Gastroesophageal sphincter (tissue), 4 donors: Measurements from ENCODE around the gene AIRE. TPM values are rescaled to one million over a fixed set of nuclear protein-coding genes. Genes with fewer than 3 reads are reported as not detected.
"Not testable (repeated sequence)": the region's sequence is repeated elsewhere in the genome, so short reads cannot be mapped to it uniquely, and the experiment has no call there.

Experiments used
- ATAC-seq: fragments of 150-250 bp; one replicate; pipeline ENCODE4 v1.9.1; 2016; ENCODE audit warnings: mild to moderate bottlenecking, moderate library complexity
- H3K27ac ChIP-seq, 4 donors: fragments of 200-600 bp; sonication (generic) in 3 of 4; 1 replicate in 3 of 4; 2 replicates in 1 of 4; pipeline ENCODE4 v1.5.1; 2016 to 2019
- H3K27me3 ChIP-seq: fragments of 200-600 bp; sonication (generic); one replicate; pipeline ENCODE4 v1.5.1; 2019
- H3K36me3 ChIP-seq, 2 donors: fragments of 200-600 bp; sonication (generic); one replicate each; pipeline ENCODE4 v1.5.1; 2019; ENCODE audit warnings: control low read depth in 1 of 2
- H3K4me1 ChIP-seq, 3 donors: fragments of 200-600 bp; sonication (generic); 1 replicate in 2 of 3; 2 replicates in 1 of 3; pipeline ENCODE4 v1.5.1; 2016 to 2019; ENCODE audit warnings: control low read depth in 2 of 3
- H3K4me3 ChIP-seq, 2 donors: fragments of 200-600 bp; sonication (generic); one replicate each; pipeline ENCODE4 v1.5.1; 2019; ENCODE audit warnings: mild to moderate bottlenecking in 1 of 2, moderate library complexity in 1 of 2
- H3K9me3 ChIP-seq, 3 donors: fragments of 200-600 bp; sonication (generic); one replicate each; pipeline ENCODE4 v1.5.1; 2017 to 2019; ENCODE audit warnings: control low read depth in 2 of 3
- CTCF ChIP-seq, 4 experiments: fragments of 200-600 bp in 2 of 4; fragments of 450-650 bp in 2 of 4; sonication (generic) in 1 of 4; IDR thresholded peaks; one replicate each; pipeline ENCODE4 v1.5.1; 2017 to 2019; ENCODE audit warnings: antibody characterized with exemption in 4 of 4, mild to moderate bottlenecking in 2 of 4, moderate library complexity in 2 of 4
- EP300 ChIP-seq: sonication (generic); formaldehyde crosslinking; IDR thresholded peaks from one replicate; pipeline ENCODE4 v1.6.1; 2017; ENCODE audit warnings: antibody characterized with exemption, mild to moderate bottlenecking
- POLR2A ChIP-seq, 2 donors: fragments of 450-650 bp; IDR thresholded peaks; one replicate each; pipeline ENCODE4 v1.6.1; 2017; ENCODE audit warnings: antibody characterized with exemption in 2 of 2, mild to moderate bottlenecking in 2 of 2, moderate library complexity in 1 of 2
- POLR2AphosphoS5 ChIP-seq: sonication (generic); formaldehyde crosslinking; IDR thresholded peaks from one replicate; pipeline ENCODE4 v1.6.1; 2017; ENCODE audit warnings: antibody characterized with exemption
- WGBS, 2 donors: methylation state at CpG; one replicate each; pipeline ENCODE4 v1.1.5; 2018; ENCODE audit warnings: low coverage in 1 of 2; 5-methylcytosine and 5-hydroxymethylcytosine counted together
- total RNA-seq, 4 donors: library from RNA; depleted of rRNA; stranded (reverse); fragments of >200 nt; gene quantifications; one replicate each; pipeline ENCODE4 v1.1.0, GENCODE V29; 2016

Gene AIRE
- total RNA-seq, 4 donors from 2014 or later: not detected

- 67 to 73% methylated on average over 3 of the region's 3 CpGs for WGBS, 2 donors
- H3K4me1 ChIP-seq: peaks cover 0 to 30% (median 14%) of the 10 kb centered on the region in 3 donors
These were observed 51.8 kb downstream of the AIRE start for GRCh38 chr21:44337449-44337848.

GRCh38 chr21:44337941-44338895 lies 52.5 kb downstream of the AIRE start:
- ATAC-seq: peak; percentile 44
- Histone ChIP-seq H3K27me3 (no peaks in the 10 kb centered on the region), H3K9me3 (no peaks in the 10 kb centered on the region), H3K36me3 (peaks cover 0 to 34% of the 10 kb centered on the region in 2 donors), H3K4me3 (peak overlapping the region; percentile 61 to 76), H3K27ac (peak overlapping the region; percentile 83 to 99 (median 99)), H3K4me1 (peaks cover 0 to 30% (median 14%) of the 10 kb centered on the region in 3 donors)
- WGBS, 2 donors: 6 to 10% methylated on average over 8 to 14 of the region's 47 CpGs
- no peak for TF ChIP-seq POLR2AphosphoS5
- peak in 3 of 4 experiments; percentile 34 to 56 (median 37) for TF ChIP-seq CTCF (IDR thresholded peaks at IDR 0.05)

More at GRCh38 chr21:44337449-44337848, 51.8 kb downstream of the AIRE start:
- Histone ChIP-seq H3K36me3 (peaks cover 0 to 41% of the 10 kb centered on the region in 2 donors), H3K9me3 (no peaks in the 10 kb centered on the region), H3K27ac (peak overlapping the region in 3 of 4 donors; percentile 99), H3K4me3 (no peak overlapping the region), H3K27me3 (no peaks in the 10 kb centered on the region)
- no peak for ATAC-seq
- TF ChIP-seq EP300: no peak
- no peak for TF ChIP-seq POLR2A (IDR thresholded peaks at IDR 0.05)
- no peak for TF ChIP-seq POLR2AphosphoS5
- TF ChIP-seq CTCF (IDR thresholded peaks at IDR 0.05): no peak

- Histone ChIP-seq H3K27me3 (no peaks in the 10 kb centered on the region), H3K4me3 (peak within 1 kb of the TSS; percentile 76 to 79), H3K36me3 (peaks cover 0 to 26% of the 10 kb centered on the region in 2 donors), H3K27ac (peak within 1 kb of the TSS; percentile 94 to 99 (median 99)), H3K4me1 (peaks cover 0 to 30% (median 14%) of the 10 kb centered on the region in 3 donors), H3K9me3 (no peaks in the 10 kb centered on the region)
- TF ChIP-seq POLR2A (IDR thresholded peaks at IDR 0.05) (peak; percentile 96 to 97), CTCF (IDR thresholded peaks at IDR 0.05) (peak in 1 of 4 experiments; percentile 5), EP300 (no peak), POLR2AphosphoS5 (peak; percentile 99)
- ATAC-seq: peak; percentile 96
- 0 to 3% methylated on average over 9 to 24 of the region's 90 CpGs for WGBS, 2 donors
These were observed 53.6 kb downstream of the AIRE start, which contains the start of gene CFAP410 for GRCh38 chr21:44338971-44339910. CFAP410 (minus strand) TSS chr21:44339390; CDS start chr21:44339194, 196 bp downstream.

- Histone ChIP-seq H3K4me1 (peaks cover 0 to 27% (median 14%) of the 10 kb centered on the region in 3 donors), H3K27me3 (peaks cover 18% of the 10 kb centered on the region)
- ATAC-seq, H3K4me3 ChIP-seq, H3K36me3 ChIP-seq, H3K27ac ChIP-seq, H3K9me3 ChIP-seq: not testable (repeated sequence)
- WGBS, 2 donors: 49 to 65% methylated on average over 7 to 11 of the region's 12 CpGs
These were observed 56.2 kb downstream of the AIRE start for GRCh38 chr21:44341726-44342458.

- ATAC-seq, H3K36me3 ChIP-seq, H3K4me3 ChIP-seq, H3K27ac ChIP-seq, H3K9me3 ChIP-seq: not testable (repeated sequence)
- H3K27me3 ChIP-seq: peaks cover 24% of the 10 kb centered on the region
- peaks cover 0 to 16% (median 11%) of the 10 kb centered on the region in 3 donors for H3K4me1 ChIP-seq
- 74 to 85% methylated on average over 7 to 8 of the region's 8 CpGs for WGBS, 2 donors
These were observed 57.3 kb downstream of the AIRE start for GRCh38 chr21:44342981-44343380.
